Measurements from ENCODE around the gene H1-8. TPM values are rescaled to one million over a fixed set of nuclear protein-coding genes. Genes with fewer than 3 reads are reported as not detected.
A peak's percentile ranks its signal among the peaks of the same experiment; 100 is the strongest.

Gene H1-8
- total RNA-seq, 4 donors from 2014 or later = not detected

DNA sequence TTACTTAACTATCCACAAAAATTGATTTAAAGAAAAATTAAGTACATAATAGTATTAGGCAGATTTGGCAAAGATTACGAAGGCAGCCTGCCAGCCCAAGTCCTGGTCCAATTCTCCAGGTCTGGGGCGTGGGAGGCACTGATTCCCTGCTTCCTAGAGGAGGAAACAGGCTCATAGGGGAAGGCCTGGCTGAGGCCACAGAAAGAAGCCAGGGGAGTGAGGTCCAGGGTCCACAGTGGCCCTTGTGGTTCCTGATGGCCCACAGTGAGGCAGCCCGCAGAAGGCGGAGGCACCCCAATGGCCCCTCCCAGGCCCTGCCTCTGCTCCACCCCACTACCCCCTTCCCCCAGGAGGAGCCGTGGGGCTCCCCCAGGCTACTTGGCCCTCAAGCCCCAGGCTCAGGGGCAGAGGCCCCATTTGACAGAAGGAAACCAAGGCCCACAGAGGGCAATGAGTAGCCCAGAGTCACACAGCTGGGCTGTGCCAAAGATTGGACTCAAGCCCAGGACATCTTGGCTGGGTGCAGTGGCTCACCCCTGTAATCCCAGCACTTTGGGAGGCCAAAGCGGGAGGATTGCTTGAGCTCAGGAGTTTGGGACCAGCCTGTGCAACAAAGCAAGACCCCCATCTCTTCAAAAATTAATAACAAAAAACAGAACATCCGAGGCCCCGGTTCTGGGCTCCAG lies 21.0 kb downstream of the H1-8 start:
- intact Hi-C loops (cut with DNase I; ENCODE audit: low total_unique reads) = no loop called here
- in situ Hi-C loops (cut with MboI; ENCODE audit: low pct_ligation_motif_present in 1 of 4, low pct_unique_long_range_greater_than_20kb in 1 of 4, low sequenced_read_pairs in 3 of 4) = no loop called here
- peaks cover 10 to 33% (median 18%) of the 10 kb centered on the region in 4 donors for H3K4me1 ChIP-seq
- H3K9me3 ChIP-seq = no peaks in the 10 kb centered on the region
- H3K4me3 ChIP-seq = no peak overlapping the region
- no peak for TF ChIP-seq POLR2A (IDR thresholded peaks at IDR 0.05)
- TF ChIP-seq EP300 (IDR thresholded peaks at IDR 0.05; ENCODE audit: low read depth) = no peak
- TF ChIP-seq, protein P1, sequence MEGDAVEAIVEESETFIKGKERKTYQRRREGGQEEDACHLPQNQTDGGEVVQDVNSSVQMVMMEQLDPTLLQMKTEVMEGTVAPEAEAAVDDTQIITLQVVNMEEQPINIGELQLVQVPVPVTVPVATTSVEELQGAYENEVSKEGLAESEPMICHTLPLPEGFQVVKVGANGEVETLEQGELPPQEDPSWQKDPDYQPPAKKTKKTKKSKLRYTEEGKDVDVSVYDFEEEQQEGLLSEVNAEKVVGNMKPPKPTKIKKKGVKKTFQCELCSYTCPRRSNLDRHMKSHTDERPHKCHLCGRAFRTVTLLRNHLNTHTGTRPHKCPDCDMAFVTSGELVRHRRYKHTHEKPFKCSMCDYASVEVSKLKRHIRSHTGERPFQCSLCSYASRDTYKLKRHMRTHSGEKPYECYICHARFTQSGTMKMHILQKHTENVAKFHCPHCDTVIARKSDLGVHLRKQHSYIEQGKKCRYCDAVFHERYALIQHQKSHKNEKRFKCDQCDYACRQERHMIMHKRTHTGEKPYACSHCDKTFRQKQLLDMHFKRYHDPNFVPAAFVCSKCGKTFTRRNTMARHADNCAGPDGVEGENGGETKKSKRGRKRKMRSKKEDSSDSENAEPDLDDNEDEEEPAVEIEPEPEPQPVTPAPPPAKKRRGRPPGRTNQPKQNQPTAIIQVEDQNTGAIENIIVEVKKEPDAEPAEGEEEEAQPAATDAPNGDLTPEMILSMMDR (IDR thresholded peaks at IDR 0.05) = no peak
- no peak for TF ChIP-seq POLR2AphosphoS5 (IDR thresholded peaks at IDR 0.05)
- no peaks in the 10 kb centered on the region for H3K27me3 ChIP-seq
- peak overlapping the region in 3 of 4 donors; percentile 8 to 35 (median 15) for H3K27ac ChIP-seq
- 84% methylated on average over 8 of the region's 8 CpGs; no CpG with 5 or more reads in 1 of the 2 donors for WGBS, 2 donors (ENCODE audit: low coverage in 1 of 2)
- no peak for DNase-seq
- no peaks in the 10 kb centered on the region for H3K36me3 ChIP-seq

DNA sequence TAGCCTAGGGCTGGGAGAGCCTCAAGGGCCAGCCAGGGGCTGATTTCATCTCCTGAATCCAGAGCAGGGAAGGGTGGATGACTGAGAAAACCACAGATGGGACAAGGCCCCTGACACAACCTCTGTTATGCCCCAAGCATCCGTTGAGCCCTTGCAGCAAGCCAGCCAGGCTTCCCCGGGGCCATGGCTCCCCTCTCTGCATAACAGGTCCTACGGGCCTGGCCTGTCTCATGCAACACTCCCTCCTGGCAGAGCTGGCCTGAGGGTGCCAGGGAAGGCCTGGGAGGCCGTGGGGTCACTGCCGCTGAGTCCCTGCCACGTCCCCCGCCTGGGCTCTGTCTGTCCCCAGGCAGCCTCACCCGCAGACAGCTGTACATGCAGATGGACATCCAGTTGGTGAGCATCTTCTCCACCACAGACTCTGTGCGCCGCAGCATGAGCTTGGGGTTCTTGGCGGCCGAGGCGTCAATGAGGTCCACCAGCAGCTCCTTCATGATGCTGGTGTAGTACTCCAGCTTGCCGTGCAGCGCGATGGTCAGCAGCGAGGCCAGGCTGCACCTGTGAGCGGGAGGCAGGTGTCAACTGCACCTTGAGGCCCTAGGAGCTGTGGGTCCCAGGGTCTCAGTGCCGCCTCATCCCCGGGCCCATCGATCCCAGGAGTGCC lies 22.1 kb downstream of the H1-8 start:
- intact Hi-C loops (cut with DNase I; ENCODE audit: low total_unique reads) (no loop called here), in situ Hi-C loops (cut with MboI; ENCODE audit: low pct_ligation_motif_present in 1 of 4, low pct_unique_long_range_greater_than_20kb in 1 of 4, low sequenced_read_pairs in 3 of 4) (no loop called here)
- Histone ChIP-seq H3K9me3 (no peaks in the 10 kb centered on the region), H3K4me1 (peaks cover 10 to 24% (median 18%) of the 10 kb centered on the region in 4 donors), H3K27ac (no peak overlapping the region), H3K27me3 (no peaks in the 10 kb centered on the region), H3K4me3 (no peak overlapping the region), H3K36me3 (no peaks in the 10 kb centered on the region)
- TF ChIP-seq POLR2A (IDR thresholded peaks at IDR 0.05) (no peak), EP300 (IDR thresholded peaks at IDR 0.05; ENCODE audit: low read depth) (no peak), POLR2AphosphoS5 (IDR thresholded peaks at IDR 0.05) (no peak)
- TF ChIP-seq, protein P1 (IDR thresholded peaks at IDR 0.05) = no peak
- 89 to 100% methylated on average over 1 to 18 of the region's 21 CpGs for WGBS, 2 donors (ENCODE audit: low coverage in 1 of 2)
- DNase-seq = no peak

DNA sequence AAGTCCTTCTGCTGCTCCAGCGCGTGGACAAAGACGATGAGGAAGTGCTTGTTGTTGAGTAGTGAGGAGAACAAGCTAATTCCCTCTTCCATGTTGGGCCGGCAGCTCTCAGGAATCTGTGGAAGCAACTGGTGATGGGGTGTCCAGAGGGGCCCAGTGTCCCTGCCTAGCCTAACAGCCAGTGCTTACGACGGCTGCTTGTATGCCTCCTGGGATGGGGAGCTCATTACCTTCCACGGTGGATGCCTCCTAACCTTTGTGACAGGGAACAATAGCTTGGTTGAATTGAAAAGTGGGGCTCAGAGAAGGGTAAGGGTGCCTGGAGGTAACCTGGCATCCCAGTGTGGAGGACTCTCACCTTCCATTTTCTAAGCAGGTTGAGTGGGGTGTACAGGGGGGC lies 22.9 kb downstream of the H1-8 start:
- DNase-seq = no peak
- in situ Hi-C loops (cut with MboI; ENCODE audit: low pct_ligation_motif_present in 1 of 4, low pct_unique_long_range_greater_than_20kb in 1 of 4, low sequenced_read_pairs in 3 of 4) (no loop called here), intact Hi-C loops (cut with DNase I; ENCODE audit: low total_unique reads) (no loop called here)
- H3K27ac ChIP-seq = no peak overlapping the region
- peaks cover 8 to 18% (median 13%) of the 10 kb centered on the region in 4 donors for H3K4me1 ChIP-seq
- H3K27me3 ChIP-seq = no peaks in the 10 kb centered on the region
- no peak overlapping the region for H3K4me3 ChIP-seq
- H3K9me3 ChIP-seq = no peaks in the 10 kb centered on the region
- H3K36me3 ChIP-seq = no peaks in the 10 kb centered on the region
- TF ChIP-seq EP300 (IDR thresholded peaks at IDR 0.05; ENCODE audit: low read depth) (no peak), POLR2AphosphoS5 (IDR thresholded peaks at IDR 0.05) (no peak), POLR2A (IDR thresholded peaks at IDR 0.05) (no peak)
- TF ChIP-seq, protein P1 (IDR thresholded peaks at IDR 0.05) = no peak
- 97 to 100% methylated on average over 6 to 7 of the region's 7 CpGs for WGBS, 2 donors (ENCODE audit: low coverage in 1 of 2)

DNA sequence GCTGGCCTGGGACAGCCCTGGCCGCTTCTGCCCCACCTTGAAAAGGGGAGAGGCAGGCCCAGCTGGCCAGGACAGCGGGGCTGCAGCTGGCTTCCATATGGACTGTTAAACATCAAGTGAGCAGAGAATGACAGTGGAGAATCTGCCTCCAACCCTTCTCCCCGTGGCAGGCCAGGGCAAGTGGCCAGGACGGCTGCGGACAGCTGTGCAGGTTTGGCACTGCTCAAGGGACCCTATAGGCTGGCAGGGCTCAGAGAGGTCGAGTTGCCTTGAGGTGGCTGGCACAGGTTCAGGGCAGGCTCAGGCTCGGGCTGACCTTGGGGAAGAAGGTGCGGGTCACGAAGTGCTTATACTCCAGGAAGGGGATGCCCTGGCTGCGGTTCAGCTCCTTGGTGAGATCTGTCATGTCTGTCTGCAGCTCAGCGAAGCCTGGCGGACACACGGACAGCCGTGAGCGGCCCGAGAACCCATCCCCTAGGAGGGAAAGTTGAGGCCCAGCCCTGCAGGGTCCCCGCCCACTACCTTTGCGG lies 24.3 kb downstream of the H1-8 start:
- intact Hi-C loops (cut with DNase I; ENCODE audit: low total_unique reads) = no loop called here
- Histone ChIP-seq H3K4me3 (no peak overlapping the region), H3K27me3 (no peaks in the 10 kb centered on the region), H3K36me3 (no peaks in the 10 kb centered on the region), H3K9me3 (no peaks in the 10 kb centered on the region), H3K27ac (peak overlapping the region in 2 of 4 donors; percentile 1 to 31), H3K4me1 (peaks cover 0 to 7% (median 2%) of the 10 kb centered on the region in 4 donors)
- 74% methylated on average over 18 of the region's 18 CpGs; no CpG with 5 or more reads in 1 of the 2 donors for WGBS, 2 donors (ENCODE audit: low coverage in 1 of 2)
- in situ Hi-C loops (cut with MboI; ENCODE audit: low pct_ligation_motif_present in 1 of 4, low pct_unique_long_range_greater_than_20kb in 1 of 4, low sequenced_read_pairs in 3 of 4) = no loop called here
- TF ChIP-seq, protein P1 (IDR thresholded peaks at IDR 0.05) = no peak
- TF ChIP-seq POLR2AphosphoS5 (IDR thresholded peaks at IDR 0.05) = peak in 2 of 3 donors; percentile 32 to 36
- no peak for DNase-seq

All from transverse colon (tissue), 4 donors.